Neutrophil (primary cell): ENCODE measurements around the gene PRTN3.

ENCODE experiments used
- H3K27ac ChIP-seq: fragments of 200-600 bp; sonication (generic); 2 replicates; pipeline ENCODE4 v1.5.1; 2016; ENCODE audit warnings: mild to moderate bottlenecking, moderate library complexity
- H3K27me3 ChIP-seq: fragments of 200-600 bp; sonication (generic); 2 replicates; pipeline ENCODE4 v1.6.0; 2016; ENCODE audit warnings: mild to moderate bottlenecking
- H3K36me3 ChIP-seq: fragments of 200-600 bp; sonication (generic); 2 replicates; pipeline ENCODE4 v1.5.1; 2017
- H3K4me1 ChIP-seq, 2 experiments: fragments of 200-600 bp in 1 of 2; sonication (generic) in 1 of 2; 1 replicate in 1 of 2; 2 replicates in 1 of 2; pipeline versions ENCODE4 v1.5.1 to v1.6.1; 2013 to 2016; ENCODE audit warnings: low read depth in 1 of 2, low read length in 1 of 2, mild to moderate bottlenecking in 1 of 2, moderate library complexity in 1 of 2; ENCODE audit not compliant: control insufficient read depth in 1 of 2, insufficient read depth in 1 of 2
- H3K4me3 ChIP-seq, 2 experiments: fragments of 200-600 bp in 1 of 2; sonication (generic) in 1 of 2; 1 replicate in 1 of 2; 2 replicates in 1 of 2; pipeline ENCODE4 v1.5.1; 2013 to 2016; ENCODE audit warnings: low read depth in 1 of 2, low read length in 1 of 2, mild to moderate bottlenecking in 1 of 2, moderate library complexity in 1 of 2
- H3K9me3 ChIP-seq: fragments of 200-600 bp; sonication (generic); 2 replicates; pipeline ENCODE4 v1.5.1; 2016
- CTCF ChIP-seq: fragments of 200-600 bp; sonication (generic); IDR thresholded peaks from 2 replicates; pipeline ENCODE4 v1.5.1; 2016; ENCODE audit warnings: antibody characterized with exemption

The PRTN3 gene

GRCh38 chr19:868458-869244 lies 27.9 kb downstream of the PRTN3 start:
- Histone ChIP-seq H3K27me3 (no peaks in the 10 kb centered on the region), H3K9me3 (no peaks in the 10 kb centered on the region), H3K4me1 (peaks cover 14 to 17% of the 10 kb centered on the region in 2 experiments), H3K27ac (no peak overlapping the region), H3K36me3 (peaks cover 51% of the 10 kb centered on the region), H3K4me3 (no peak overlapping the region)
- no peak for TF ChIP-seq CTCF

- H3K4me3 ChIP-seq, result no peak overlapping the region
- H3K4me1 ChIP-seq, result peaks cover 7 to 10% of the 10 kb centered on the region in 2 experiments
- peak overlapping the region; percentile 18 for H3K27ac ChIP-seq
- no peak for TF ChIP-seq CTCF
- peaks cover 56% of the 10 kb centered on the region for H3K36me3 ChIP-seq
- no peaks in the 10 kb centered on the region for H3K9me3 ChIP-seq
- H3K27me3 ChIP-seq, result no peaks in the 10 kb centered on the region
Observed at GRCh38 chr19:869245-870177, 28.7 kb downstream of the PRTN3 start.

GRCh38 chr19:870314-870713 lies 29.5 kb downstream of the PRTN3 start:
- no peak overlapping the region for H3K27ac ChIP-seq
- peaks cover 64% of the 10 kb centered on the region for H3K36me3 ChIP-seq

GRCh38 chr19:870963-871401 lies 30.2 kb downstream of the PRTN3 start:
- no peak for TF ChIP-seq CTCF
- no peak overlapping the region for H3K4me3 ChIP-seq
- H3K27ac ChIP-seq, result no peak overlapping the region
- peaks cover 71% of the 10 kb centered on the region for H3K36me3 ChIP-seq
- H3K4me1 ChIP-seq, result peaks cover 7 to 10% of the 10 kb centered on the region in 2 experiments
- H3K9me3 ChIP-seq, result no peaks in the 10 kb centered on the region
- no peaks in the 10 kb centered on the region for H3K27me3 ChIP-seq

More at GRCh38 chr19:870314-870713, 29.5 kb downstream of the PRTN3 start:
- H3K4me3 ChIP-seq, result no peak overlapping the region
- TF ChIP-seq CTCF, result no peak
- H3K9me3 ChIP-seq, result no peaks in the 10 kb centered on the region
- peaks cover 7 to 10% of the 10 kb centered on the region in 2 experiments for H3K4me1 ChIP-seq
- no peaks in the 10 kb centered on the region for H3K27me3 ChIP-seq

GRCh38 chr19:871446-872265 lies 30.9 kb downstream of the PRTN3 start:
- Histone ChIP-seq H3K9me3 (no peaks in the 10 kb centered on the region), H3K4me3 (no peak overlapping the region), H3K36me3 (peaks cover 78% of the 10 kb centered on the region), H3K27me3 (no peaks in the 10 kb centered on the region), H3K4me1 (peaks cover 7 to 10% of the 10 kb centered on the region in 2 experiments), H3K27ac (peak overlapping the region; percentile 14)
- no peak for TF ChIP-seq CTCF
